ENCODE results near the gene PRDM11.

The PRDM11 gene

GRCh38 chr11:45258982-45259530 is 112.6 kb downstream of the PRDM11 start:
- in situ Hi-C loops (cut with HindIII; ENCODE audit: low sequenced_read_pairs): no loop called here

- in situ Hi-C loops (cut with HindIII; ENCODE audit: low sequenced_read_pairs): no loop called here
Measured at GRCh38 chr11:45259592-45259991, 113.2 kb downstream of the PRDM11 start.

- in situ Hi-C loops (cut with HindIII; ENCODE audit: low sequenced_read_pairs): no loop called here
Measured at GRCh38 chr11:45260071-45260470, 113.6 kb downstream of the PRDM11 start.

- in situ Hi-C loops (cut with HindIII; ENCODE audit: low sequenced_read_pairs): no loop called here
Measured at GRCh38 chr11:45262900-45263299, 116.5 kb downstream of the PRDM11 start.

GRCh38 chr11:45263773-45264172 is 117.3 kb downstream of the PRDM11 start:
- in situ Hi-C loops (cut with HindIII; ENCODE audit: low sequenced_read_pairs): no loop called here

- in situ Hi-C loops (cut with HindIII; ENCODE audit: low sequenced_read_pairs): no loop called here
Measured at GRCh38 chr11:45264839-45265515, 118.5 kb downstream of the PRDM11 start.

- in situ Hi-C loops (cut with HindIII; ENCODE audit: low sequenced_read_pairs): no loop called here
Measured at GRCh38 chr11:45265969-45266675, 119.7 kb downstream of the PRDM11 start.

GRCh38 chr11:45266676-45267020 is 120.2 kb downstream of the PRDM11 start:
- in situ Hi-C loops (cut with HindIII; ENCODE audit: low sequenced_read_pairs): no loop called here

- in situ Hi-C loops (cut with HindIII; ENCODE audit: low sequenced_read_pairs): no loop called here
Measured at GRCh38 chr11:45267052-45267451, 120.6 kb downstream of the PRDM11 start.

GRCh38 chr11:45267652-45268299 is 121.3 kb downstream of the PRDM11 start:
- in situ Hi-C loops (cut with HindIII; ENCODE audit: low sequenced_read_pairs): no loop called here

- in situ Hi-C loops (cut with HindIII; ENCODE audit: low sequenced_read_pairs): loop anchor here (5.0 kb wide), 1 partner anchor 242 kb away; no protein-coding TSS in a partner anchor
Measured at GRCh38 chr11:45269678-45270077, 123.2 kb downstream of the PRDM11 start.

GRCh38 chr11:45270946-45271716 is 124.7 kb downstream of the PRDM11 start:
- in situ Hi-C loops (cut with HindIII; ENCODE audit: low sequenced_read_pairs): loop anchor here (5.0 kb wide), 1 partner anchor 244 kb away; no protein-coding TSS in a partner anchor

- in situ Hi-C loops (cut with HindIII; ENCODE audit: low sequenced_read_pairs): loop anchor here (5.0 kb wide), 1 partner anchor 245 kb away; no protein-coding TSS in a partner anchor
Measured at GRCh38 chr11:45272701-45273100, 126.3 kb downstream of the PRDM11 start.

GRCh38 chr11:45273509-45273908 is 127.1 kb downstream of the PRDM11 start:
- in situ Hi-C loops (cut with HindIII; ENCODE audit: low sequenced_read_pairs): loop anchor here (5.0 kb wide), 1 partner anchor 246 kb away; no protein-coding TSS in a partner anchor

- in situ Hi-C loops (cut with HindIII; ENCODE audit: low sequenced_read_pairs): loop anchor here (5.0 kb wide), 1 partner anchor 247 kb away; no protein-coding TSS in a partner anchor
Measured at GRCh38 chr11:45274206-45274605, 127.8 kb downstream of the PRDM11 start.

- in situ Hi-C loops (cut with HindIII; ENCODE audit: low sequenced_read_pairs): no loop called here
Measured at GRCh38 chr11:45275828-45276227, 129.4 kb downstream of the PRDM11 start.

GRCh38 chr11:45278714-45279113 is 132.3 kb downstream of the PRDM11 start:
- in situ Hi-C loops (cut with HindIII; ENCODE audit: low sequenced_read_pairs): no loop called here

GRCh38 chr11:45279645-45280044 is 133.2 kb downstream of the PRDM11 start:
- in situ Hi-C loops (cut with HindIII; ENCODE audit: low sequenced_read_pairs): no loop called here

- in situ Hi-C loops (cut with HindIII; ENCODE audit: low sequenced_read_pairs): no loop called here
Measured at GRCh38 chr11:45280449-45280848, 134.0 kb downstream of the PRDM11 start.

GRCh38 chr11:45282081-45282480 is 135.6 kb downstream of the PRDM11 start:
- in situ Hi-C loops (cut with HindIII; ENCODE audit: low sequenced_read_pairs): no loop called here
